DLD1 (cell line): ENCODE measurements around the gene FAM221B.

Experiments
- in situ Hi-C: cut with HindIII; loops from 2 replicates; pipeline ENCODE4 v1.10.0; 2017; ENCODE audit warnings: low sequenced_read_pairs

FAM221B gene, protein sequence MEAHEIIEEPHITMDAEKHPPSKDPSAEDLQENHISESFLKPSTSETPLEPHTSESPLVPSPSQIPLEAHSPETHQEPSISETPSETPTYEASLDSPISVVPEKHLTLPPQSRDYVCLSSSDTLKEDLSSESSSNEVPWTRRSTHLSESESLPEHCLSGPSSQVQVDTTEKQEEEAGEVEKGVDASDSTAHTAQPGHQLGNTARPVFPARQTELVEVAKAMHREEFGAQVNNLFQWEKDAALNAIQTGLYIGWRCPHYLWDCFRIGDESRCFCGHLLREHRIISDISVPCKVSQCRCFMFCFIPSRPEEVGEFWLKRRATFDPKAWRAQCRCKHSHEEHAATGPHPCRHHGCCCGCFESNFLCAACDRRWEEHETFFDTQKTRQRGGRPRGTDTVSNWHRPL

DNA sequence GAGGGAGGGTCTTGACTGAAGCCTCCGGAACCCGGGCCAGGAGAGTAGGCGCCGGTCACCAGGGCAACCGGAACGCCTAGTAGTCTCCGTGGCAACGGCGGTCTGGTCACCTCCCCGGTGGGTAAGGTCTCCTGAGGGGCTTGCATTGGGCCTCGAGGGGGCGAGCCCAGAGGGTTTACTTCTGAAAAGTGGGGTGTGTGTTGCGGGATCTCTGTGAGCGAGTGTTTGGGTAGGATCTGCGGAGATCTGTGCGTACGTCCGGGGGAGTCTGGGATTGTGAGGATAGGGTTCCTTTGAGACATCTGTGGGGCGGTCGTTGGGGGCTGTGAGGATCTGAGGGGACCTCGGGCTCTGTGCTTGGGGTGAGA is at the start of gene FAM221B:
Gene FAM221B (minus strand): TSS at position 17 of the 368 bp plus-strand sequence. CDS start 2,571 bp downstream, outside the sequence.
- in situ Hi-C loops, result no loop called here

DNA sequence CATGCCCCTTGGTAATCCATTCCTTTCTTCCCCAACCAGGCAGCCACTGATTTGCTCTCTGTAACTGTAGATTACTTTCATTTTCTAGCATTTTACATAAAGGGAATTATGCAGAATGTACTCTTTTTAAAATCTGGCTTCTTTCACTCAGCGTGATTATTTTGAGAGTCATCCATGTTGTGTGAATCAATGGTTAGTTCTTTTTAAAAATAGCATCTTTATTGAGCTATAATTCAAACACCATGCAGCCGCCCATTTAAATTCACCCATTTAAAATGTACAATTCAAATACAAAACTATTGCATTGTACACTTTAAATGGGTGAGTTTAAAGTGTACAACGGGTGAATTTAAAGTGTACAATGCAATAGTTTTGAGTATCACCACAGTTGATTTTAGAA is 44.0 kb upstream of the FAM221B start:
- in situ Hi-C loops, result no loop called here

DNA sequence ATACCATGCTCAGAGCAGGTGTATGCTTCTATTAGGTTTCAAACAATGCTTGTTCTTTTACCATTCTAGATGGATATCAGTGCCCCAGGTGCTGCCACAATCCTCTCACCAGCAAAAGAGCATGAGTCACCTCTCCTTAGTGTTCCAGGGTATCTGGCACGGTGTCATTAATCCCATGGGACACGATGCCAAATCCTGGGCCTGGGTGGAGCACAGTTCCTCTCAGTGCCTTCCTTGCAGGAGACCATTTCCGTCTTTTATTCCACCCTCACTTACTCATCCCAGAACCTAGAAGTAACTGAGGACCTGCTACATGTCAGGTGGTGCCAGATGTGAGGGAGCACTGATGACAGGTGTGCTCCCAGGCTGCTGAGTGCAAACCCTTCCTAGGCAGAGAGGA is 43.0 kb upstream of the FAM221B start:
- in situ Hi-C loops, result no loop called here

DNA sequence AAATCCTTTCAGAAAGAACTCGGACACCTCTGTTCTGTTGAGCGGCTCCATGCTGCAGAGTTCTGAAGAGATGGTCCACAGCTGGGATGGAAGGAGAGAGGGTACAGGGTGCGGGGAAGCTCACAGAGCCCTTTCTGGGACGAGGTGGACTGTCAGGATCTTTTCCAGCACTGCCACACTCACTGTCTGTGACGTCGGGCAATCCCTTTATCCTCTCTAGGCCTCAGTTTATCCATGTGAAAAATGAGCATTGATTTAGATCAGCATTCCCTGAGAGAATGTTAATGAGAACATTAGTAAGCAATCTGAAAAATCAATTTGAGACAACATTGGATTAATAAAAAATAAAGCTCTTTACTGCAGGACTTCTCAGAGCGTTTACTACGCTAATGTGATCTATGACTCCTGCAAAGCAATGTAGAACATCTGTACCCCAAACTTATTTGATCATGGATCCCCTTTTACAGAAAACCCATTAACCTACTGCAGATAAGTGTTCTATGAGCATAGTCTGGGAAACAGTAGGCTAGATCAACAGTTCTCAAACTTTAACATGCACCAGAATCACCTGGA is 41.9 kb upstream of the FAM221B start, which contains the start of gene OR13J1:
Gene OR13J1 (minus strand): TSS at position 51 of the 573 bp plus-strand sequence. CDS start 0 bp downstream, at position 51.
- in situ Hi-C loops, result no loop called here

DNA sequence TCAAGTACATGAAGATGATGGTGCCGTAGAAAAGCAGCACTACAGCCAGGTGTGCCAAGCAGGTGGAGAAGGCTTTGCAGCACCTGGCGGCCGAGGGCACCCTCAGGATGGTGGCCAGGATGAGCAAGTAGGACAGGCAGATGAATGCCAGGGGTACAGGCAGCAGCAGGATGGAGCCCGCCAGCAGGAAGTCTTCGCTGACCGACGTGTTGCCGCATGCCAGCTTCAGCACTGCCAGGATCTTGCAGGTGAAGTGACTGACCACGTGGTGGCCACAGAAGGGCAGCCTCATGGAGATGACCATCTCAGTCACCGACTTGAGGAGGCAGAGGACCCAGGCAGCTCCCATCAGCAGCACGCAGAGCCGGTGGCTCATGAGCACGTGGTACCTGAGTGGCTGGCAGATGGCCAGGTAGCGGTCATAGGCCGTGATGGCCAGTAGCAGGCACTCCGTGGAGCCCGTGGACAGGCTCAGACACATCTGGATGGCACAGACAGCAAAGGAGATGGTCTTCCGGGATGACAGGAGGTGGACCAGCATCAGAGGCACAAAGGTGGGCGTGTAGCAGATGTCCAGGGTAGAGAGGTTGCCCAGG is 41.2 kb upstream of the FAM221B start:
- in situ Hi-C loops, result no loop called here

DNA sequence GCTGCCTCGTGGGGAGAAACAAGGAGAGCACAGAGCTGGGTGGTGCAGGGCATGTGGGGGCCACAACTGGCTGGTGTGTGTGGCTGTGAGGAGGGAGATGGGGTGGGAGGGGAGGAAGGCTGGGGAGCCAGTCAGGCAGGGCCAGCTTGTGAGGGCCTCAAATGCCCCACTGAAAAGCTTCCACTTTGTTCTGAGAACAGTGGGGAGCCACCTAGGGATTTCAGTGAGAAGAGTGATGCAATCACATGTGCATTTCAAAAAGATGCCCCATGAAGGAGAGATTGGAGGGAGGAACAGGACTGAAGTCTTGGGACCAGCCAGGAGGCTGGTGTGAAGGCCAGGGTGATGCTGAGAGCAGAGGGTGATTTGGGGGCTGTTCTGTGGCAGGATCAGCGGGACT is 40.4 kb upstream of the FAM221B start:
- in situ Hi-C loops, result no loop called here

DNA sequence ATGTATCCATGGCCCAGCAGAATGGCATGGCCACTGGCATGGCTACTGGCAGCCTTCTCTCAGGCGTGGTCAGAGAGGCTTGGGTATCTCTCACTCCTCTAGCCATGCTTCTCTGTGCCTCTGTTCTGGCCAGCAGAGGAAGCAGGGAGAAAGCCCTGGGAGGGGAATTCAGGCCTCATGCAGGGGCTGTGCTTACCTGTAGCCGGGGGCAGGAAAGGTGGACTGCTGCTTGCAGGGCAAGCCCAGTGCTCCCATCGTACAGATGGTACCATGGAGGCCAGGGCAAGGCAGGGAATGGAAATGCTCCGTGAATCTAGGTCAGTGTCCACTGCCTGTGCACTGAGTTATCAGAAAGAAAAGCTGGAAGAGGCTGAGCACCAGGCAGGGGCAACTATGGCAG is 39.0 kb upstream of the FAM221B start:
- in situ Hi-C loops, result no loop called here

DNA sequence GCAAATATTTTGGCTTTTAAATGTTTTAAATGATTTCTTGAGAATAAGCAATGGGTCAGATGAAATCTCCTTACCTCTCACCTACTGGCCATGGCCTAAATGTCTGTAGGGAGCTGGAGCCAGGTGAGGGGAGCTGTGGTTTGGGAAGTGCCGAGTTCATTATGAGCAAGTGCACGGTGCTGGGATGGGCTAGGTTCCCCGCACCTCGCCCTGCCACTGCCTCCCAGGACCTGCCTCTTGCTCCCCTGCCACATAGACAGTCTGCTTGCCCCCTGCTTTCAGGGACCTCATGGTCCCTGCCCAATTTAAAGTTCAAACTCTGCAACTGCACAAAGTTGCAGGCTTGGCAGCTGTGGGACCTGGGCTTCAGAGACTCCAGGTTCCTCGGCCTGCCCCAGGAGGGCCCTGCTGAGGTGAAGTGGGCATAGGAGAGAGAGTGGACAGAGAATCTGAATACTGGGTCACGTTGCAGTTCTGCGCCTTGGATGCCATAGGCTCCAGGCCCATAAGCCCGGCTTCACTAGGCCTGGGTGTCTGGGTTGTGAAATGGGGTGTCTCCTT is 36.2 kb upstream of the FAM221B start:
- in situ Hi-C loops, result no loop called here

DNA sequence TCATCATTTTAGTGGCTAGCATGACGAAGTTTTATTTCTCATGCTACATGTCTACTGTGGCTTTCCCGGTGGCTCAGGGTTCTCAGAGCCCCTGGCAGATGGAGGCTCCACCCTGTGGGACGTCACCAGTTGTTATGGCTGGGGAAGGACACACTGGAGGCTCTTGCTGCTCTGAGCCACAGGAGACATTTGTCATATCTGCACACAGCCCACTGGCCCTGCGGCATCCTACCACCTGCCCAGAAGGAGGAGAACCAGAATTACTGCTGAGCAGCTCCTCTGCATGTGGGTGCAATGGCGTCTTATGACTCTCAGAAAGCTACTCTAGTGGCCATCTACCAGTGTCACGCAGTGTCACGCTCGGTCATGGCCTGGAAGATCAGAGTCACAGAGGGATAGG is 35.1 kb upstream of the FAM221B start:
- in situ Hi-C loops, result no loop called here

DNA sequence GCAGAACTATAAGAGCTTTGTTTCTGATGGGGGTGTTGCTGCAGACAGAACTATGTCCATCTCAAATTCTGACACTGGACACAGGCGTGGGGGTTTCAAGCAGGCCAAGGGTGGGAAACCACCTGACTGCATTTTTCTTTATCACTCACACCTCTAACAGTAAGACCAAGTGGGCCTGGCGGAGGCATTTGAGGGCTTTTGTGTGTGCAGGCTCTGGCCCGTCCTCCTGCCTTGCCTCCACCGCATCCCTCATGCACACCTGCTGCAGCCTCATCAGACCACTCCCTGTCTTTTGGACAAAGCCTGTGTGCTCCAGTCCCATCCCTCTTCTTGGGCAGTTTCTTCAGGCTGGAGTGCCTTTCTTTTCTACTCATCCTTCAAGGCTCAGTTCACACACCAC is 33.8 kb upstream of the FAM221B start:
- in situ Hi-C loops, result no loop called here

DNA sequence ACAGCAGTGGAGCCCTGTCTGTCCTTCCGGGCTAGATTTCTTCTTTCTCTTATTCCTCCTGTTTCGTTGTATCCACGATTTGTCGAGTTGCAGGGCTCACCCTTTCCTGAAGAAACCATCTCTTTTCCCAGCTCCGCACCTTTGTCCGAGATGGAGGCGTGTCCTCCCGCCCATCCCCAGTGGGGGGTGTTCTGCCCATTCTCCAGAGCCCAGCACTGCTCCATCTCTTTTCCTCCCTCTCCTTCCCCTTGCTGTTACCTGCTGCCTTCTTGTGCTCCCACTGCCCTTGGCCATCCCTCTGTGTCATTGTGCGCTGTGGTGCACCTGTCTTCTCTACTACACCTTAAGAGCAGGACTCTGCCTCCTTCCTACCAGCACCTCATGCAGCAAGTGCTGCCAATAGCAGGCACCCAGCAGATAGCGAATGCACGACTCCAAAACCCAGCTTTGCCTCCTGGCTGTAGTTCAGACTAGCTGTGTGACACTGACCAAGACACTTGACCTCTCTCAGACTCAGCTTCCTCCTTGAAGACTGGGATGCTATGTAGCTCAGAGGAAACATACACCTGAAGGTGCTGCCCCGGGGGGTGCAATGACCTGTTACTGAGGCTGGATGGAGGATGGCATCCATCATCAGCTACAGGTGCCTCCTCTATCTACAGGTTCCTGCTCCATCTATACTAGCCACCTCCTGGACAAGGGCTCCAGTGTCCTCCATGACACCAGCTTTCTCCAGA is 32.8 kb upstream of the FAM221B start:
- in situ Hi-C loops, result no loop called here

DNA sequence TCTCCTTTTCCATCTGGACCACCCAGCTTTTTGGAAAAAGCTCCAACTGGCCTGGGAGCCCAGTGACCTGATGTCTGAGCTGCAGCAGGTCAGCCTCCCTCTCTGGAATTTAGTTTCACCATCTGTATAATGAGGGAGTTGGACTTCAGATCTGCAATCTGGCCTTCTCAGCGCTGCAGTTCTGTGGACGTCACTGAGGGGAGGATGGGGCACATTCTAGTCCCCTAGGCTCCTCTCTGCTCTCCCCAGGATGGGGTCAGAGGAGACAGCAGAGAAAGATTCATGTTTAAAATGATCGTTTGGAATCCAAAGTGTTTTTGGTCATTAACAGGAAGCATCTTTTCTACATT is 31.4 kb upstream of the FAM221B start:
- in situ Hi-C loops, result no loop called here

DNA sequence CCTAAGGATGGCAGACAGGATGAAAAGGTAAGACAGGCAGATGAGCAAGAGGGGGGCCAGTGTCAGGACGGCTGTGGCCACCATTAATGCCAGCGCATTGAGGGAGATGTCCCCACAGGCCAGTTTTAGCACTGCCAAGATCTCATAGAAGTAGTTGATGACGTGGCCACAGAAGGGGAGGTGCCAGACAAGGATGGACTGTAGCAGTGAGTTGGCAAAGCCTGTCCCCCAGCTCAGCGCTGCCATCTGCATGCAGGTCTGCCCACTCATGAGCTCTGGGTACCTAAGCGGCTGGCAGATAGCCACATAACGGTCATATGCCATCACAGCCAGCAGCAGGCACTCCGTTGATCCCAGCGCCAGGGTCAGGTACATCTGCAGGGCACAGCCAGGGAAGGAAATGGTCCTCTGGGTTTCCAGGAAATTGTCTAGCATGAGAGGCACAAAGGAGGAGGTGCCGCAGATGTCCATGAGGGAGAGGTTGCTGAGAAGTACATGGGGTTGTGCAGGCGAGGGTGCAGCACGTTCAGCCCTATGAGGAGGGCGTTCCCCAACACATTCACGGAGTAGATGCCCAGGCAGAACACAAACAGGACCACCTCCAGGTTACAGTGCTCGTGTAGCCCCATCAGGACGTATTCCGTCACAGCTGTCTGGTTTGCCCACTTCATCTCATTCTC is 30.9 kb upstream of the FAM221B start:
- in situ Hi-C loops, result no loop called here

DNA sequence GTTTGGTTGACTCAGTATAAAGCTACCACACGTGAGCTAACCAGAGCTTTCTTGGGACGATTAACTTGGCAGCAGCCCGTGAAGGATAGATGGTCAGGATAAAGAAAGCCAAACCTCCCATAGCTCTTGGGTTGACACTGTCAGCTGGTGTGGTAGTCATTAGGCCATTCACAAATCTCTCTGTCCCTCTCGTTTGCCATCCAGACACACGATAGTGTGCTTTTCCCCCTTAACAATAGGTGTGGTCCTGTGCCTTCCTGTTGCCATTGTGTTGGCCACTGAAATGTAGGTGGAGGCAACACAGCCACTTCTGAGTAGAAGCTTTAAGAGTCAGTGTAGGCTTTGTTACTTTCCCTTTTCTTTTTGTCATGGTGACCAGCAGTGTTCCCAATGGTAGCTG is 29.9 kb upstream of the FAM221B start:
- in situ Hi-C loops, result no loop called here

DNA sequence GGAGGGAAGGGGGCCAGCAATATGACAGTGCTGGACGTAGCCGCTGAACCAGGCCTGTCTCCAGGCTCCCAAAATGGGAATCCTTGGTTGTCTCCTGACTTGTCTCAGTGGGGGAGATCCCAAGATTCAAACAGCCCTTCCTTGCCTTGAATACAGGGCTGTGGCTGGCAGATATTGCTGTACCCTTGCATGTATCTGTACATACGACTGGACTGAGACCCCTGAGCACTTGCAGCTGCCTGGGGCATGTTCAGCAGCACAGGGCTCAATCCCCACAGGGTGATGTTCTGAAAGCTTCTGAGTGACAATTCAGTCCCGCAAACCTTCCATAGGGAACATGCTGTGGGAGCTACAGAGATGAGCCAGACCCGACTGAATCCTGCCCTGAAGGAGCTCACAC is 28.4 kb upstream of the FAM221B start:
- in situ Hi-C loops, result no loop called here

DNA sequence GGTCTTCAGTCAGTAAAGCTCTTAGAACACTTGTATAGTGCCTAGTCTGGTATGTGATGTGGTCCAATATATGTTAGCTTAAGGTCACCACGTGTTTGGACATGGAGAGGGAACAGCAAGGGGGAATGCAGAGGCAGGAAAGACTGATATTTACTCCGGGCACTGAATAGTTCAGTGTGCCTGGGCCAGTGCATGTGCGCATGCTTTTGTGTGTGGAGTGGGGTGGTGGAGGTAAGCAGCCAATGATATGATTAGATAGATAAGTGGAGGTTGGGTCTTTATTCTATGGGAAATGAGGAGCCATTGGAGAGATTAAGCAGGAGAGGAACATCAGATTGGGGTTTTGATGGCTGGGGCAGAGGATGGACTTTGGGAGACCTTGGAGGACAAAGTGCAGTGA is 27.7 kb upstream of the FAM221B start:
- in situ Hi-C loops, result no loop called here

DNA sequence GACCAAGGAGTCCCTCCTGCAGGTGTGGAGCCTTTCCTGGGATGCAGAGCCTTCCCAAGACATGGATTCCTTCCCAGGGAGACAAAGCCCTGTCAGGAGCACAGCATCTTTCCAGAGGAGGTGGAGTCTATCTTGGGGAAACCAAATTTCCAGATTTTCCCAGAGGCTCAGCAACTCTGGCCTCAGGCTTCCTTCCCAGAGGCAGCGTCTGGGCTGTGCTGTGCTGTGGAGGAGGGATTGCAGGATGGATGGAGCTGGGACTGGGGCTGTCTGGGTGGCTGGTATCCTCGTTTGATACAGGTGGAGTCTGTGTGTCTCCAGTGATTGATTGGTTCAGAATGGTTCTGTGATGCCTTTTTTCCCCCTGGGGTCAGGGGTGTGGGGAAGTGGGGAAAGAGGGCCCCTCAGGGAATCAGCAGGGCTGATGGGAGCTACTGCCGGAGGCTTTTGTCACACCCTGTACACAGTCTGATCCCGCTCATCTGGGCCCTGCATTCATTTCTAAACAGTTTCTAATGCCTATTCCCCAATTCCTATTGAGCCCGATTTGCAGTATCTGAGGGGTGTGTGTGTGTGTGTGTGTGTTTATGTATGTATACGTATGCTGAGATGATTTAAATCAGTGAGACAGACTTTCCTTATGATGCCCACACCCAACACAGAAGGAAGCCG is 25.7 kb upstream of the FAM221B start:
- in situ Hi-C loops, result no loop called here

DNA sequence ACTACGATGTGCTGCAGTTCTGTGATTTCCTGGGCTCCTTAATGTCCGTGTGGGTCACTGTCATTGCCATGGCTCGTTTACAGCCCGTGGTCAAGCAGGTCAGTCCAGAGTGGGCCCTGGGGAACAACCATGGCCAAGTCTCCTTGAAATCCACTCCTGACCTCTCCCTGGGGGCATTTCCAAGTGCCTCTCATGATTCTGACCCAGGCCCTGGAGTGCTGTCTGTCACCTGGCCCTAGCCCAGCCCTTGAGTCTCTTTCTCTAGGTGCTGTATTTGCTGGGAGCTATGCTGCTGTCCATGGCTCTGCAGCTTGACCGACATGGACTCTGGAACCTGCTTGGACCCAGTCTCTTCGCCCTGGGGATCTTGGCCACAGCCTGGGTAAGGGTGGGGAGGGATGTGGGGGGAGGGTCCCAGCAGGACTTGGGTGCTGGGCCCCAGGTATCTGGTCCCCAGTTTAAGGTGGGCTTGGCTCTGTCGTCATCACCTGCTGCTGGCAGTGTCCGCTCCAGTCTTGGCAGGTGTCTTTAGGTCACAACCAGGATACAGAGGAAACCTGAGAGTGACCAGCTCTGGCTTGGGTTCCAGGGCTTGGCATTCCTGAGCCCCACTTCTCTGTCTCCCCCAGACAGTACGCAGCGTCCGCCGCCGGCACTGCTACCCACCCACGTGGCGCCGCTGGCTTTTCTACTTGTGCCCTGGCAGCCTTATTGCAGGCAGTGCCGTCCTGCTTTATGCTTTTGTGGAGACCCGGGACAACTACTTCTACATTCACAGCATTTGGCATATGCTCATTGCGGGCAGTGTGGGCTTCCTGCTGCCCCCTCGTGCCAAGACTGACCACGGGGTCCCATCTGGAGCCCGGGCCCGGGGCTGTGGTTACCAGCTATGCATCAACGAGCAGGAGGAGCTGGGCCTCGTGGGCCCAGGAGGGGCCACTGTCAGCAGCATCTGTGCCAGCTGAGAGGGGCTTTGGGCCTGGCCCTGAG is 24.6 kb upstream of the FAM221B start:
- in situ Hi-C loops, result no loop called here

DNA sequence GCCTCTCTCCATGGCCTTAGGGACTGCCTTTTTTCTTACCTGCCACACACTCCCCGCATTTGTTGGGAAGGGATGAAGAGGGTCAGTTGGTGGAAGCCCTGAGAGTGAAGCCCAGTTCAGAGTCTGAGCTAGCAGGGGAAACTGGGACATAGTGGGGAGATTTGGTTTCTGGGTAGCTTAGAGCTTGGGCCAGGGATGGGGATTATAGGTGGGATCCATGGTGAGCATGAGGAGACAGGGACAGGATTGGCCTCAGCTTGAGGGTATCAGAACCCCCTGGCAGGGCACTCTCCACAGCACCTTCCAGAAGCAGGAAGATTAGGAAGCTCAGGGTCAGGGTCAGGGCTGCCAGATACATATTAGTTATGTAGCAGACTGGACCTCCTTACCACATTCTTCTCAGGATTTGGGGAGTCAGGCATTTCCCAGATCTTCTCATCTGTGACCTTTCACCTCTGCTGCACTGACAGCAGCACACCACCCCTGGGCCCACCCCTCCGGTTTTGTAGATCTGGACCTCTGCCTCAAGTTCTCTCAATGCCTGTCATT is 23.8 kb upstream of the FAM221B start:
- in situ Hi-C loops, result no loop called here
